ENCODE data around the gene TNNT3. TPM values are rescaled to one million over a fixed set of nuclear protein-coding genes. Genes with fewer than 3 reads are reported as not detected.
A peak's percentile ranks its signal among the peaks of the same experiment; 100 is the strongest.

TNNT3 gene
- total and polyA plus RNA-seq, 8 donors = 0.75 to 14.5 (median 3.1) TPM; not detected in 3

GRCh38 chr11:1928891-1929541 lies 9.5 kb downstream of the TNNT3 start:
- DNase-seq = no peak
- WGBS, 5 donors = 85 to 92% (median 87%) methylated on average over 25 to 35 of the region's 35 CpGs
- Histone ChIP-seq H3K36me3 (no peaks in the 10 kb centered on the region), H3K9me3 (no peaks in the 10 kb centered on the region), H3K4me1 (no peaks in the 10 kb centered on the region), H3K27me3 (peaks cover 0 to 29% (median 0%) of the 10 kb centered on the region in 3 donors), H3K27ac (peak overlapping the region in 1 of 5 donors; percentile 56), H3K4me3 (no peak overlapping the region)
- TF ChIP-seq, protein P1, sequence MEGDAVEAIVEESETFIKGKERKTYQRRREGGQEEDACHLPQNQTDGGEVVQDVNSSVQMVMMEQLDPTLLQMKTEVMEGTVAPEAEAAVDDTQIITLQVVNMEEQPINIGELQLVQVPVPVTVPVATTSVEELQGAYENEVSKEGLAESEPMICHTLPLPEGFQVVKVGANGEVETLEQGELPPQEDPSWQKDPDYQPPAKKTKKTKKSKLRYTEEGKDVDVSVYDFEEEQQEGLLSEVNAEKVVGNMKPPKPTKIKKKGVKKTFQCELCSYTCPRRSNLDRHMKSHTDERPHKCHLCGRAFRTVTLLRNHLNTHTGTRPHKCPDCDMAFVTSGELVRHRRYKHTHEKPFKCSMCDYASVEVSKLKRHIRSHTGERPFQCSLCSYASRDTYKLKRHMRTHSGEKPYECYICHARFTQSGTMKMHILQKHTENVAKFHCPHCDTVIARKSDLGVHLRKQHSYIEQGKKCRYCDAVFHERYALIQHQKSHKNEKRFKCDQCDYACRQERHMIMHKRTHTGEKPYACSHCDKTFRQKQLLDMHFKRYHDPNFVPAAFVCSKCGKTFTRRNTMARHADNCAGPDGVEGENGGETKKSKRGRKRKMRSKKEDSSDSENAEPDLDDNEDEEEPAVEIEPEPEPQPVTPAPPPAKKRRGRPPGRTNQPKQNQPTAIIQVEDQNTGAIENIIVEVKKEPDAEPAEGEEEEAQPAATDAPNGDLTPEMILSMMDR (IDR thresholded peaks at IDR 0.05) = no peak
- no peak for TF ChIP-seq EP300 (IDR thresholded peaks at IDR 0.05)
- no peak for TF ChIP-seq POLR2A (IDR thresholded peaks at IDR 0.05)
- TF ChIP-seq POLR2AphosphoS5 (IDR thresholded peaks at IDR 0.05) = no peak
- intact Hi-C loops (cut with DNase I; ENCODE audit: low total_unique reads) = no loop called here

DNA sequence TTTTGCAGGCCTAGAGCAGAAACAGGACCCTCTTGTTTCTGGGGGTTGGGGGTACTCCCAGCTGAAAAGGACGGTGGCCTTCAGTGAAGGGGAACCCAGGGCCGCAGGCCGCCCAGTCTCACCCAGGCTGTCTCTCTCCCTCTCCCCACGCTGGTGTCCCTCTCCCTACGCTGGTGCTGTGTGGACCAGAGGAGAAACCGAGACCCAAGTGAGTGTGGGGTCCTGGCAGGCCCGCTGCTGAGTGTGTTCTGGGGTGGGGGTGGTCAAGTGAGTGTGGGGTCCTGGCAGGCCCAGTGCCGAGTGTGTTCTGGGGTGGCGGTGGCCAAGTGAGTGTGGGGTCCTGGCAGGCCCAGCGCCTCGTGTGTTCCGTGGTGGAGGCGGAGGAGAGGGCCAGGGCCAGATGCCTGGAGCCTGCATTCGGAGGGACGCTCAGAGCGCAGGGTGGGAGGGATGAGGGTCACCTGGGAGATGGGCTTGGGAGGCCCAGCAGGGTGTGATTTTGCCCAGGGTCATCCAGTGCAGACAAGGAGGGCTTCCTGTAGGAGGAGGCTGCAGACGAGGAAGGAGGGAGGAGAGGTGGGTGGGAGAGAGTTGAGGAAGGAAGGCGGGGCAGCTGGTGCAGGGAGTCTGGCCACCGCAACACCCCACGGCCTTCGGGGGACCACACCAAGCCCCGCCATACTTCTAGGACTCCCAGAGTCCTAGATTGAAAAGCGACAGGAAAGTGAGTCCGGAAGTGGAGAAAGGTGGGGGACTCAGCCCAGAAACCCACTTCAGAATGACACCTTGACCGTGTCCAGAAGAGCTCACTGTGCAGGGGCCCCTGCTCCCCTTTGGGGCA lies 10.3 kb downstream of the TNNT3 start:
- WGBS, 5 donors = 76 to 90% (median 86%) methylated on average over 23 to 25 of the region's 25 CpGs

GRCh38 chr11:1930462-1930830 lies 10.9 kb downstream of the TNNT3 start:
- H3K4me1 ChIP-seq = no peaks in the 10 kb centered on the region
- TF ChIP-seq POLR2A (IDR thresholded peaks at IDR 0.05) = no peak
- TF ChIP-seq EP300 (IDR thresholded peaks at IDR 0.05) = no peak
- TF ChIP-seq, protein P1 (IDR thresholded peaks at IDR 0.05) = no peak
- TF ChIP-seq POLR2AphosphoS5 (IDR thresholded peaks at IDR 0.05) = no peak
- H3K4me3 ChIP-seq = no peak overlapping the region
- H3K27me3 ChIP-seq = peaks cover 0 to 18% (median 0%) of the 10 kb centered on the region in 3 donors
- intact Hi-C loops (cut with DNase I; ENCODE audit: low total_unique reads) = no loop called here
- peak overlapping the region in 1 of 5 donors; percentile 56 for H3K27ac ChIP-seq
- no peaks in the 10 kb centered on the region for H3K36me3 ChIP-seq
- H3K9me3 ChIP-seq = no peaks in the 10 kb centered on the region
- WGBS, 5 donors = 76 to 83% (median 79%) methylated on average over 9 of the region's 9 CpGs
- DNase-seq = no peak

More for the DNA sequence above, 10.3 kb downstream of the TNNT3 start:
- H3K4me1 ChIP-seq = no peaks in the 10 kb centered on the region
- intact Hi-C loops (cut with DNase I; ENCODE audit: low total_unique reads) = no loop called here
- H3K27me3 ChIP-seq = peaks cover 0 to 21% (median 0%) of the 10 kb centered on the region in 3 donors
- H3K9me3 ChIP-seq = no peaks in the 10 kb centered on the region
- peak overlapping the region in 1 of 5 donors; percentile 56 for H3K27ac ChIP-seq
- no peak for TF ChIP-seq POLR2A (IDR thresholded peaks at IDR 0.05)
- TF ChIP-seq, protein P1 (IDR thresholded peaks at IDR 0.05) = no peak
- no peak for TF ChIP-seq EP300 (IDR thresholded peaks at IDR 0.05)
- no peaks in the 10 kb centered on the region for H3K36me3 ChIP-seq
- H3K4me3 ChIP-seq = no peak overlapping the region
- DNase-seq = no peak

GRCh38 chr11:1931341-1932104 lies 12.0 kb downstream of the TNNT3 start:
- no peaks in the 10 kb centered on the region for H3K9me3 ChIP-seq
- 45 to 56% (median 50%) methylated on average over 18 of the region's 18 CpGs for WGBS, 5 donors
- peak in 1 of 2 donors; percentile 75 for DNase-seq
- intact Hi-C loops (cut with DNase I; ENCODE audit: low total_unique reads) = no loop called here
- H3K36me3 ChIP-seq = no peaks in the 10 kb centered on the region
- no peak for TF ChIP-seq POLR2AphosphoS5 (IDR thresholded peaks at IDR 0.05)
- TF ChIP-seq, protein P1 (IDR thresholded peaks at IDR 0.05) = no peak
- no peak for TF ChIP-seq EP300 (IDR thresholded peaks at IDR 0.05)
- TF ChIP-seq POLR2A (IDR thresholded peaks at IDR 0.05) = no peak
- H3K4me1 ChIP-seq = no peaks in the 10 kb centered on the region
- H3K27me3 ChIP-seq = peaks cover 0 to 15% (median 0%) of the 10 kb centered on the region in 3 donors
- no peak overlapping the region for H3K4me3 ChIP-seq
- H3K27ac ChIP-seq = peak overlapping the region in 2 of 5 donors; percentile 38 to 67

Measured in stomach (tissue), 9 donors.